AG09309 (cell line): Measurements from ENCODE around the gene ISCA2.
"Not testable (repeated sequence)": the region's sequence is repeated elsewhere in the genome, so short reads cannot be mapped to it uniquely, and the experiment has no call there.

Experiments
- DNase-seq: peaks from one replicate; pipeline ENCODE4 v3.0.0-alpha.2; 2010; ENCODE audit warnings: low read depth
- H3K4me3 ChIP-seq: 2 replicates; pipeline ENCODE4 v1.5.1; 2011; ENCODE audit warnings: mild to moderate bottlenecking, low read depth, low read length, moderate library complexity; ENCODE audit not compliant: control insufficient read depth
- TF ChIP-seq, protein P1 (sequence below): IDR thresholded peaks from 2 replicates; pipeline ENCODE4 v1.5.1; 2011; ENCODE audit warnings: mild to moderate bottlenecking, low read depth, low read length, inconsistent platforms; ENCODE audit not compliant: insufficient read depth, control insufficient read depth; ENCODE audit errors: missing control alignments

The ISCA2 gene, protein sequence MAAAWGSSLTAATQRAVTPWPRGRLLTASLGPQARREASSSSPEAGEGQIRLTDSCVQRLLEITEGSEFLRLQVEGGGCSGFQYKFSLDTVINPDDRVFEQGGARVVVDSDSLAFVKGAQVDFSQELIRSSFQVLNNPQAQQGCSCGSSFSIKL

DNA sequence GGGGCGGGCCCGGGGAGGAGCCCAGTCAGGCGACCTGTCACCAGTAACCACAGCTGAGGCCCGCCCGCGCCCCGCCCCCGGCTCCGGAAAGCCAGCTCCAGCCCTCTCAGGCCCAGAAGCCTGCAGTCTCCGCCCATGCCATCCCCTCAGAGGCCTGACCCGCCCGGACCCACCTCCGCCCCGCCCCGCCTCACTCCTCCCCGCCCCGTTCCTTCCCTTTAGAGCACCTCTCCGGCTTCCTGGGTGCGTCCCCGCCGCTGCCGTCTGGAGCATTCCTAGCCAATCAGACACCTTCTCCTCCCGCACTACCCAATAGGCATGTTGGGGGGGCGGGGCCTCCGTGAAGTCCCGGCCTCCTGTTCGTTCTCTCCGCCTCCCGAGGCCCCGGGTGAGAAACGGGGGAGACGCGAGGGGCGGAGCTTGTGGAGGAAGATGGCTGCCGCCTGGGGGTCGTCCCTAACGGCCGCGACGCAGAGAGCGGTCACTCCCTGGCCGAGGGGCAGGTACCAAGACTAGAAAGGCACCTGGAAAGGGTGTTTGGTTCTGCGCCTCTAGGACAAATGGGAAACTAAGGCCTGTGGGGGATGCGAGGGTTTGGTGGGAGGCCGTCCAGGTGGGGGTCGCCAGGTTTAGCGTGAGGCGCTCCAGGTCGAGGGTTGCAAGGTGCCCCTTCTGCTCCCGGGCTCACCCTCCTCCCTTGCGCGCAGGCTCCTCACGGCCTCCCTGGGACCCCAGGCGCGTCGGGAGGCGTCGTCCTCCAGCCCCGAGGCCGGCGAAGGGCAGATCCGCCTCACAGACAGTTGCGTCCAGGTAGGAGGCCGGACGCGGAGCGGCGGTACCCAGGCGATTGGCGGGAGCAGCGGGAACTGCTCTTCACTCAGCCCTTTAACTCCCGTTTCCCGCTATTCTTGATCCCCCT is at the start of gene ISCA2:
TSS of gene ISCA2 (plus strand) at position 423 of the 919 bp plus-strand sequence. CDS start at position 433, 10 bp downstream.
- peak within 1 kb of the TSS; percentile 75 for H3K4me3 ChIP-seq
- DNase-seq: peak; percentile 96
- TF ChIP-seq, protein P1, sequence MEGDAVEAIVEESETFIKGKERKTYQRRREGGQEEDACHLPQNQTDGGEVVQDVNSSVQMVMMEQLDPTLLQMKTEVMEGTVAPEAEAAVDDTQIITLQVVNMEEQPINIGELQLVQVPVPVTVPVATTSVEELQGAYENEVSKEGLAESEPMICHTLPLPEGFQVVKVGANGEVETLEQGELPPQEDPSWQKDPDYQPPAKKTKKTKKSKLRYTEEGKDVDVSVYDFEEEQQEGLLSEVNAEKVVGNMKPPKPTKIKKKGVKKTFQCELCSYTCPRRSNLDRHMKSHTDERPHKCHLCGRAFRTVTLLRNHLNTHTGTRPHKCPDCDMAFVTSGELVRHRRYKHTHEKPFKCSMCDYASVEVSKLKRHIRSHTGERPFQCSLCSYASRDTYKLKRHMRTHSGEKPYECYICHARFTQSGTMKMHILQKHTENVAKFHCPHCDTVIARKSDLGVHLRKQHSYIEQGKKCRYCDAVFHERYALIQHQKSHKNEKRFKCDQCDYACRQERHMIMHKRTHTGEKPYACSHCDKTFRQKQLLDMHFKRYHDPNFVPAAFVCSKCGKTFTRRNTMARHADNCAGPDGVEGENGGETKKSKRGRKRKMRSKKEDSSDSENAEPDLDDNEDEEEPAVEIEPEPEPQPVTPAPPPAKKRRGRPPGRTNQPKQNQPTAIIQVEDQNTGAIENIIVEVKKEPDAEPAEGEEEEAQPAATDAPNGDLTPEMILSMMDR: no peak

DNA sequence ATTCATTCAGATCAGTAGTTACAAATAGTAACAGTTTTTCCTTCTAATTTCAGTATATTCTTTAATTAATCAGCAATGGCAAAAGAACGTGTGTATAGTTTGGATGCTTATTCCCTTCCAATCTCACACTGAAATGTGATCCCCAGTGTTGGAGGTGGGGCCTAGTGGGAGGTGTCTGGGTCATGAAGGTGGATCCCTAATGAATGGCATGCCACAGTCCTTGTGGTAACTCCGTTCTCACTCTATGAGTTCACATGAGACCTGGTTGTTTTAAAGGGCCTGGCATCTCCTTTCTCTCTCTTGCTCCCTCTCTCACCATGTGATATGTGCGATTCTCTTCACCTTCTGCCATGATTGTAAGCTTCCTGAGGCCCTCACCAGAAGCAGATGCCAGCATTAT is 48.7 kb upstream of the ISCA2 start:
- no peak for DNase-seq
- TF ChIP-seq, protein P1: no peak
- no peak overlapping the region for H3K4me3 ChIP-seq

GRCh38 chr14:74454397-74454796 is 39.2 kb upstream of the ISCA2 start:
- H3K4me3 ChIP-seq, DNase-seq: not testable (repeated sequence)

DNA sequence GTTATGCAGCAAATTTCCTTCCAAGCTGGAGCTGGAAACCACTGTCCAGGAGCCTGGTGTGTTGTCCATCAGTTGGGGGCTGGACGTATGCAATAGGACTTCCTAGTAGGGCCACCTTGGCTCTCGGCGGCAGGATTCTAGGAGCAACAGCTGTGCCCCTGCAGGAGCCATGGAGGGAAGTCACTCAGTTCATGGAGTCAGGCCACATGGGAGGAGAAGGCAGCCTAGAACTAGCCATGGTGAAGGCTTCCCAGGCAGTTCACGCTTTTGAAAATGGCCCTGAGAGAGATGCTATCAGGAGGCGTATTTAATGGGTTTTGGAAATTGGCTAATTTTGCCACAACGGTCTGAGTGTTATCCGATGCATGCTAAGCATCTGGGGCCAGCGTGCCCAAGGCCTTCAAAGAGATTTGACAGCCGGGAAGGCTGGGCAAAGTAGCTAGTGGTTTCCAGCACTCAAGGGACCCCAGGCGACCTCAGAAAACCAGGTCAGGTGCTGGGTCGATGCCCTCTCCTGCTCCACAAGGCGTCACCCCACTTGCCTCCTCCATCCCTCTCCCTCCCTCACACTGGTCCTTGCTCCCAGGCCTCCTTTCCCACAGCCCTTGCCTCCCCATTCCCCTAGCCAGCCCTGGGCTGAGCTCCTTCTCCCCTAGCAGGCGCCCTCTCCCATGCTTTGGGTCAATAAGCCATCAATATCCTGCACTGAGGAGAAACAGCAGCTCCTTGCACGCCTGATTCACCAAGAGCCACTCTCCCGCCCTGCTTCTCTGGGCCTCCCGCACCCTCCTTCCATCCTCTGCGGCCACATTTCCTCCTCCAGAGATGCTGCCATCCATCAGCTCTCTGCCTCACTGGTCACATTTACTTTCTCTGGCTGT is 36.6 kb upstream of the ISCA2 start:
- H3K4me3 ChIP-seq: no peak overlapping the region
- TF ChIP-seq, protein P1: no peak
- DNase-seq: no peak

DNA sequence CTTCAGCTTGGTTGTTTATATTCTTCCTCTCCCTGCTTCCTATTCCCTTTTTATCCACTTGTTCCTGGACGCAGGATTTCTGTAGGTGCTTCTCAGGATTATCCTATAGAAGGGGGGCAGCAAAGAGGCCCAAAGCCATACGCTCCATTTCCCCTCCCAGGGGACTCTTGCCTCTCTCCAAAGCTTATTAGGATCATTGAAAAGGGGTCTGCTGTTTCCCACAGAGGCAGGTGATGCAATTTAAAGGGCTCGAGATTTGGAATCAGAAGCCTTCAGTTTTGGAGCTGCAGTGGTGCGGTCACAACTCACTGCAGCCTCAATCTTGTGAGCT is 36.0 kb upstream of the ISCA2 start:
- DNase-seq: no peak
- no peak overlapping the region for H3K4me3 ChIP-seq
- TF ChIP-seq, protein P1: no peak

DNA sequence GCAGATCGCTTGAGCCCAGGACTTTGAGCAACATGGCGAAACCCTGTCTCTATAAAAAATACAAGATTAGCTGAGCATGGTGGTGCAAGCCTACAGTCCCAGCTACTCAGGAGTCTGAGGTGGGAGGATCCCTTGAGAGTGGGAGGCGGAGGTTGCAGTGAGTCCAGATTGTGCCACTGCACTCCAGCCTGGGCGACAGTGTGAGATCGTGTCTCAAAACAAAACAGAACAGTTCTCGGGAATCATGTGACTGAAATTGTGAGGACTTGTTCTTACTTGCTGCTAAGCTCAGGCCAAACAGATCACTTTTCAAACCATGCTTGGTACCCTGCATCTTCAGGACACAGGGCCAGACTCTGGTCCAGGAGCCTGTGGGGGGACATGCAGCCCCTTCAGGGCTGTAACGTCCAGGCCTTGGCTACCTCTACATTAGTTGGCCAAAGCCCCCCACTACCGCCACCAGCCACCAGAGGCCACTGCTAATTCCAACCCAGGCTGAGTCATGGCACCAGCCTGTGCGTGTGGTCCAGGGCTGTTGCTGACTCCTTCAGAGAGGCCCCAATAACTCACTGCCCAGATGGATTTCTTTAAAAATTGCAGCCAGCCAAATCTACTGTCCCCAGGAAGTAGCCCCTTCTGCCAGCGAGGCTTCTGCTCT is 34.1 kb upstream of the ISCA2 start:
- TF ChIP-seq, protein P1: peak; percentile 87
- H3K4me3 ChIP-seq: no peak overlapping the region
- peak; percentile 42 for DNase-seq
